ENCODE results near the gene FAM53B.

DNA sequence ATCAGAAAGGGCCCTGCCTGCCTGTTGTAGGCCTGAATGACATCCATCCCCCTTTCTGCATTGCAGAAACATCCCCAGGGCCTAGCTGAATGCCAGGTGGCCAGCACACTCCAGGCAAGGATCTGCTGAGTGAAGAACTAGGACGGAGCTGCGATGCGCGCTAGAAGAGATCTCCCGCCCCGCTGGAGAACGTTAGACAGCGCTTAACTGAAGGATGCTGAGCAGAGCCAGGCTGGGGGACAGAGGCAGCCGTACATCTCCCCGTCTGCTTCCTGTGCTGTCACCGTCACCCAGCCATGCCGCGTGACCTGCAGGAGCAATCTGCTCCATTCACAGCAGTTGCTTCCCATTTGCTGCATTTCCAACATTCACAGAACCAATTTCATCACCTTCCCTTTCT is 73.3 kb downstream of the FAM53B start:
- TF ChIP-seq, protein P1, sequence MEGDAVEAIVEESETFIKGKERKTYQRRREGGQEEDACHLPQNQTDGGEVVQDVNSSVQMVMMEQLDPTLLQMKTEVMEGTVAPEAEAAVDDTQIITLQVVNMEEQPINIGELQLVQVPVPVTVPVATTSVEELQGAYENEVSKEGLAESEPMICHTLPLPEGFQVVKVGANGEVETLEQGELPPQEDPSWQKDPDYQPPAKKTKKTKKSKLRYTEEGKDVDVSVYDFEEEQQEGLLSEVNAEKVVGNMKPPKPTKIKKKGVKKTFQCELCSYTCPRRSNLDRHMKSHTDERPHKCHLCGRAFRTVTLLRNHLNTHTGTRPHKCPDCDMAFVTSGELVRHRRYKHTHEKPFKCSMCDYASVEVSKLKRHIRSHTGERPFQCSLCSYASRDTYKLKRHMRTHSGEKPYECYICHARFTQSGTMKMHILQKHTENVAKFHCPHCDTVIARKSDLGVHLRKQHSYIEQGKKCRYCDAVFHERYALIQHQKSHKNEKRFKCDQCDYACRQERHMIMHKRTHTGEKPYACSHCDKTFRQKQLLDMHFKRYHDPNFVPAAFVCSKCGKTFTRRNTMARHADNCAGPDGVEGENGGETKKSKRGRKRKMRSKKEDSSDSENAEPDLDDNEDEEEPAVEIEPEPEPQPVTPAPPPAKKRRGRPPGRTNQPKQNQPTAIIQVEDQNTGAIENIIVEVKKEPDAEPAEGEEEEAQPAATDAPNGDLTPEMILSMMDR (conservative IDR thresholded peaks at IDR 0.05; ENCODE audit: low read length) = no peak
- no peak for TF ChIP-seq EZH2phosphoT487 (IDR thresholded peaks at IDR 0.05; ENCODE audit: borderline replicate concordance, low read depth, low read length)
